Muscle layer of duodenum (tissue), 2 donors: ENCODE measurements around the gene SESN2.

Source experiments
- H3K27ac ChIP-seq: one replicate; pipeline ENCODE4 v1.7.0; 2013; ENCODE audit warnings: mild to moderate bottlenecking, low read length
- H3K27me3 ChIP-seq: one replicate; pipeline ENCODE4 v1.7.0; 2013; ENCODE audit warnings: low read depth, mild to moderate bottlenecking, control low read depth, low read length
- H3K36me3 ChIP-seq, 2 donors: one replicate each; pipeline ENCODE4 v1.7.0; 2013; ENCODE audit warnings: low read length in 2 of 2, control low read depth in 1 of 2, mild to moderate bottlenecking in 1 of 2; ENCODE audit not compliant: insufficient read depth in 2 of 2, control insufficient read depth in 1 of 2
- H3K4me1 ChIP-seq, 2 donors: one replicate each; pipeline ENCODE4 v1.7.0; 2013; ENCODE audit warnings: low read length in 2 of 2, mild to moderate bottlenecking in 2 of 2, control low read depth in 1 of 2, moderate library complexity in 1 of 2; ENCODE audit not compliant: insufficient read depth in 2 of 2, control insufficient read depth in 1 of 2
- H3K4me3 ChIP-seq, 2 donors: one replicate each; pipeline ENCODE4 v1.7.0; 2013; ENCODE audit warnings: low read length in 2 of 2, low read depth in 1 of 2, mild to moderate bottlenecking in 1 of 2
- H3K9me3 ChIP-seq, 2 donors: one replicate each; pipeline ENCODE4 v1.7.0; 2013; ENCODE audit warnings: low read length in 2 of 2, control low read depth in 1 of 2, mild to moderate bottlenecking in 1 of 2; ENCODE audit not compliant: control insufficient read depth in 1 of 2
- donor health status: healthy.

SESN2 gene, protein sequence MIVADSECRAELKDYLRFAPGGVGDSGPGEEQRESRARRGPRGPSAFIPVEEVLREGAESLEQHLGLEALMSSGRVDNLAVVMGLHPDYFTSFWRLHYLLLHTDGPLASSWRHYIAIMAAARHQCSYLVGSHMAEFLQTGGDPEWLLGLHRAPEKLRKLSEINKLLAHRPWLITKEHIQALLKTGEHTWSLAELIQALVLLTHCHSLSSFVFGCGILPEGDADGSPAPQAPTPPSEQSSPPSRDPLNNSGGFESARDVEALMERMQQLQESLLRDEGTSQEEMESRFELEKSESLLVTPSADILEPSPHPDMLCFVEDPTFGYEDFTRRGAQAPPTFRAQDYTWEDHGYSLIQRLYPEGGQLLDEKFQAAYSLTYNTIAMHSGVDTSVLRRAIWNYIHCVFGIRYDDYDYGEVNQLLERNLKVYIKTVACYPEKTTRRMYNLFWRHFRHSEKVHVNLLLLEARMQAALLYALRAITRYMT

DNA sequence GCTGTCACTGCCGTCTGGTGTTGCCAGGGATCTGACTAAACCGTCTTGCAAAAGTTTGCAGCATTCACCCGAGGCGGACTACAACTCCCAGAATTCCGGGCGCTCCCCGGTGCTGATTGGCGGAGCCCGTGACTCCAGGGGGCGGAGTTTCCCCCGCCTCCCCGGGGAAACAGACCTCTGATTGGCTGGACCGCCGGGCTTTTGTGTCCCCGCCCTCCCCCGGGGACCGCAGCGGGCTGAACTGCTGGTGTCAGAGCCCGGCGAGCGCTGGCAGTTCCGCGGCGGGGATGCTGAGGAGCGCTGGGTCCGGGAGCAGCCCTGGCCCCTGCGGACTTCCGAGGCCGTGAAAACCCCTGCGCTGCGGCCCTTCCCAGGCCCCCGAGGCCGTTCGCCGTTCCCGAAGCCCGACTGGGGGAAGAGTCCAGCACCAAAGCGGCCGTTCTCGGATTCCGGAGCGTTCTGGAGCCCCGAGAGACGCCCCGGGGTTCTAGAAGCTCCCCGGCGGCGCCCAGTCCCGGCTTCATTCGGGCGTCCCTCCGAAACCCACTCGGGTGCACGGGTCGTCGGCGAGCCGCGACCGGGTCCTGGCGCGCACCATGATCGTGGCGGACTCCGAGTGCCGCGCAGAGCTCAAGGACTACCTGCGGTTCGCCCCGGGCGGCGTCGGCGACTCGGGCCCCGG lies at the start of gene SESN2:
Gene SESN2, plus strand, starts transcription at position 267 of the 682 bp plus-strand sequence. Its CDS starts 330 bp downstream, at position 597.
- Histone ChIP-seq H3K4me3 (peak within 1 kb of the TSS; percentile 68 to 96), H3K4me1 (peaks cover 14 to 20% of the 10 kb centered on the region in 2 donors), H3K27me3 (no peaks in the 10 kb centered on the region), H3K36me3 (peaks cover 0 to 5% of the 10 kb centered on the region in 2 donors), H3K27ac (peak within 1 kb of the TSS; percentile 60), H3K9me3 (no peaks in the 10 kb centered on the region)

DNA sequence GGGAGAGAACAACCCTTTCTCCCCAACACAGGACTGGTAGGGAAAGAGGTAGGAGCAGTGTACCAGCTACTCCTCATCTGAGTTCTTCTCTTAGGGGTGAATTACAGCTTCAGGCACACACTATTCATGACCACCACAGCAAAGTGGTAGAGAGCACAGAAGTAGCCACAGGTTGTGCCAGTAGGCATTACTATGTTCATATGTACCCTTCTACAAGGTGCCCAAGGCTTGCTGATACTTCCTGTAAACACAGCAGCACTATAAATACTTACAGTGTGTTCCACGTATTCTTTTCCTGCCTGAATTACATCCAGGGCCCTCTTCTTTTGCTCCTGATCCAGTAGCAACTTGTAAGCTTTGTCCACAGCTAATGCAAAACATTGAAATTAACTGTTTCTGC lies 49.6 kb upstream of the SESN2 start:
- no peaks in the 10 kb centered on the region for H3K27me3 ChIP-seq
- no peaks in the 10 kb centered on the region for H3K9me3 ChIP-seq
- H3K4me3 ChIP-seq: no peak overlapping the region
- no peaks in the 10 kb centered on the region for H3K4me1 ChIP-seq
- H3K36me3 ChIP-seq: peaks cover 19 to 38% of the 10 kb centered on the region in 2 donors
- no peak overlapping the region for H3K27ac ChIP-seq

DNA sequence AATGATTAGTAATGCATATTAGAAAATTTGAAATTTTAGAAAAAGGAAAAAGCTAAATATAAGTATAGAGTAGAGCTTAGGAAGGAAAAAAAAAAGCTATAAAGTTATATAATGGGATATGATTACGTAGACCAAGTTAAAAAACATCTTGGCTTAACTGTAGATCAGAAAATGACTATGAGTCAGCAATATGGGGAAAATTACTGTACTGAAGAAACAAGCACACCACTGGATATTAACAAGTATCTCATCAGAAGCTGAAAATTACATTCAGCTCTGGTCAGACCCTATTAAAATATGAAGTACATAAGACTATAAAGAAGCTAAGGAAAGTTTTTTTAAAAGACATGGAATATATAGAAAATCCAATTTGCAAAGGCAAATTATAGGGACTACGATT lies 46.0 kb upstream of the SESN2 start:
- H3K4me3 ChIP-seq: no peak overlapping the region
- peaks cover 19 to 23% of the 10 kb centered on the region in 2 donors for H3K36me3 ChIP-seq
- H3K4me1 ChIP-seq: no peaks in the 10 kb centered on the region
- no peak overlapping the region for H3K27ac ChIP-seq
- no peaks in the 10 kb centered on the region for H3K27me3 ChIP-seq
- H3K9me3 ChIP-seq: no peaks in the 10 kb centered on the region

DNA sequence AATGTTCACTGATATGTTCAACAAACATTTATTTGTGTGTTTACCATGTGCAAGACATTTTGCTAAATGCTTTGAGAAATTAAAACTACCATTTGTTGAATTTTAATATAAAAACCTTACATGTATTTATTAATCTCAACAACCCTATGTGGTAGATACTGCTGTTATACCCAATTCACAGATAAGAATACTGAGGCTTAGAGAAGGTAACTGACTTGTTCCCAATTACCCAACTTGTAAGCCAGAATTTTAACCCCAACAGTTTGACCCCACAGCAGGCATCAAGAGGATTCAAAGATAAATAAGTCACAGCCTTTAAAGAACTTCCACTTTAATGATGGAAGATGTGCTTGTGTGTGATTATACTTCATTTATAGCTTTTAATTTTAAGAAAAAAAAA lies 30.2 kb upstream of the SESN2 start:
- H3K36me3 ChIP-seq: peaks cover 14 to 48% of the 10 kb centered on the region in 2 donors
- no peak overlapping the region for H3K4me3 ChIP-seq
- no peaks in the 10 kb centered on the region for H3K27me3 ChIP-seq
- no peaks in the 10 kb centered on the region for H3K9me3 ChIP-seq
- no peak overlapping the region for H3K27ac ChIP-seq
- H3K4me1 ChIP-seq: peaks cover 0 to 20% of the 10 kb centered on the region in 2 donors

DNA sequence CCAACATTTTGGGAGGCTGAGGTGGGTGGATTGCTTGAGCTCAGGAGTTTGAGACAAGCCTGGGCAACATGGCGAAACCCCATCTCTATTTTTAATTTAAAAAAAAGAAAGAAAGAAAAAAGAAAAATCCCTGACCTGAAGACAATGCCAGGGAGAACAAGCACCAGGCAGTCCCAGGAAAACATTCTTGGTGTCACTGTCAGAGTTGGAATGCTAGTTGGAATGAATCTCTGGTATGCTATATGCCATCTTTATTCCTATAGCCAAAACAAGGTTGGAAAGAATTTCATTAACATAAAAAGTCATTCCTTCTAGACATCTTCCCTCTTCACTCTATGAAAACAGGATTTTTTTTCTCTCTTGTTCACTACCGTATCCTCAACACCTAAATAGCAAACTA lies 29.3 kb upstream of the SESN2 start:
- peaks cover 9 to 42% of the 10 kb centered on the region in 2 donors for H3K36me3 ChIP-seq
- H3K27ac ChIP-seq: no peak overlapping the region
- H3K4me3 ChIP-seq: no peak overlapping the region
- no peaks in the 10 kb centered on the region for H3K9me3 ChIP-seq
- H3K4me1 ChIP-seq: peaks cover 0 to 20% of the 10 kb centered on the region in 2 donors
- H3K27me3 ChIP-seq: no peaks in the 10 kb centered on the region

DNA sequence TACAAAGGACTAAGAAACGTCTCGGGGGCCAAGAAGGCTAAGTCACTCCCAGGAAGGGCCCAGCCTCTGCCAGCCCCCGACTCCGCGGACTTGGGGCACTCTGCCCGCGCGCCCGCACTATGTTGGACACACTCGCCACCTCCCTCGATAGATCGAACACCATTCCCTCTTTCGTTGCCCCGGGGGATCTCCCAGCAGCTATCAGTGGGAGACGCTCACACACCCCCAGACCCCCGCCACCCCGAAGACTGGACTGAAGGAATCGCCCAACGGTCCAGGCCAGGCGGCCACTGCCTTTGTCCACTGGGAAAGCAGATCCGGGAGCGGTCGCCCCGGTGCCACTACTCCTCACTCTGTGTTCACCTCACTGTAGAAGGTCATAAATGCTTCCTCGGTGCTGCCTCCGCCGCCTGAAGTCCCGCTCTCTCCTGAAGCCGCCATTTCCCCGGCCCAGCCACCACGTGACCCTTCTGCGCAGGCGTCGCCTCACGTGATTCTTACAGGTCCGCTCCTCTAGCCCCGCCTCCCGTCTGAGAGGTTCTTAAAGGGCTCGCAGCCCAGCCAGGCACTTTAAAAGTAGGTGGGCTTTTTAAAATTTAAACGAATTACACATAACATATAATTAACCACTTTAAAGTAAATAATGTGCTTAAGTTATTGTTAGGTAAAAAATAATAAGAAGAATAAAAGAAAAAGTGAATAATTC lies 26.6 kb upstream of the SESN2 start, which contains the start of gene DNAJC8:
Gene DNAJC8, minus strand, starts transcription at position 472 of the 706 bp plus-strand sequence. Its CDS starts 31 bp downstream, at position 441.
- Histone ChIP-seq H3K36me3 (peaks cover 10 to 17% of the 10 kb centered on the region in 2 donors), H3K4me3 (peak within 1 kb of the TSS; percentile 97 to 99), H3K27ac (peak within 1 kb of the TSS; percentile 88), H3K9me3 (no peaks in the 10 kb centered on the region), H3K4me1 (peaks cover 10 to 33% of the 10 kb centered on the region in 2 donors), H3K27me3 (no peaks in the 10 kb centered on the region)

DNA sequence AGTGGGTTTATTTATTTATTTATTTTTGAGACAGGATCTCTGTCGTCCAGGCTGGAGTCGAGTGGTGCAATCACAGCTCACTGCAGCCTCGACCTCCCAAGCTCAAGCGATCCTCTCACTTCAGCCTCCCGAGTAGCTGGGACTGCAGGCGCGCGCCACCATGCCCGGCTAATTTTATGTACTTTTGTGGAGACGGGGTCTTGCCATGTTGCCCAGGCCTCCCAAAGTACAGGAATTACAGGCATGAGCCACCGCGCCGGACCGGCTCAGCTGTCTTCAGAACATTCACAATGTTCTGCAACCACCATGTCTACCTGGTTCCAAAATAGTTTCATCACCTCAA lies 26.1 kb upstream of the SESN2 start:
- Histone ChIP-seq H3K4me1 (peaks cover 10 to 34% of the 10 kb centered on the region in 2 donors), H3K27me3 (no peaks in the 10 kb centered on the region), H3K36me3 (peaks cover 11 to 14% of the 10 kb centered on the region in 2 donors), H3K27ac (no peak overlapping the region), H3K9me3 (no peaks in the 10 kb centered on the region), H3K4me3 (peak overlapping the region in 1 of 2 donors; percentile 99)

DNA sequence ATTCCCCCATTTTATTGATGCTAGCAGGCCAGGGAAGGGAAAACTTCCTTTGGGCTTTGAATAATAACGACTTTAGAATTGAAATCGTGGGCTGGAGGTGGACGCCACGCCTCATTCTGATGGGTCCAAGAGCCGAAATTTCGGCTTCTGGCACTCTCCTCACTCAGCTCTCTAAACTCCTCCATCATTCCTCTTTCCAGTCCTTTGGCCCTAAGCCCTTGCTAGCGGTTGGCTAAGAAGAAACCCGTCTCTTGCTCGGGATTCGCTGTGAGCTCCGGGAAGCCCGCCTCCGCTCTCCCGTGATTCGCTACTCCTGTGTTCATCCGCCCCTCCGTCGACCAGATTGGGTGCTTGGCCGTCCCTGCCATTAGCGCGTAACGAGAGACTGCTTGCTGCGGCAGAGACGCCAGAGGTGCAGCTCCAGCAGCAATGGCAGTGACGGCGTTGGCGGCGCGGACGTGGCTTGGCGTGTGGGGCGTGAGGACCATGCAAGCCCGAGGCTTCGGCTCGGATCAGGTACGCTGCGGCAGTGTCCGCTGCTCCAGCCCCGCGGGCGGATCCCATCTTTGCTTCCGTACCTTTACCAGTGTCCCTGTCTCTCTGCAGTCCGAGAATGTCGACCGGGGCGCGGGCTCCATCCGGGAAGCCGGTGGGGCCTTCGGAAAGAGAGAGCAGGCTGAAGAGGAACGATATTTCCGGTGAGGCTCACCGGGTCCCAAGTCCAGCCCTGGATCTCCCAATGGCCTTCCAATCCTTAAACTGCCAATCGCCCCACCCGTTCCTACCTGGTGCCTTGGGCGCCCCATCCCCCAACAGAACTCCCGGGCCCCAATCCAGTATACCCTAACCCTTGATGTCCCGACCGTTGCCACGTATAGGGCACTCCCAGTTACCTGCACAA lies 23.3 kb upstream of the SESN2 start, which contains the start of gene ATP5IF1:
Gene ATP5IF1, plus strand, starts transcription at position 370 of the 901 bp plus-strand sequence. Its CDS starts 60 bp downstream, at position 430.
- Histone ChIP-seq H3K4me1 (peaks cover 10 to 28% of the 10 kb centered on the region in 2 donors), H3K4me3 (peak within 1 kb of the TSS; percentile 87 to 100), H3K27me3 (no peaks in the 10 kb centered on the region), H3K9me3 (no peaks in the 10 kb centered on the region), H3K36me3 (peaks cover 0 to 6% of the 10 kb centered on the region in 2 donors), H3K27ac (peak within 1 kb of the TSS; percentile 78)

DNA sequence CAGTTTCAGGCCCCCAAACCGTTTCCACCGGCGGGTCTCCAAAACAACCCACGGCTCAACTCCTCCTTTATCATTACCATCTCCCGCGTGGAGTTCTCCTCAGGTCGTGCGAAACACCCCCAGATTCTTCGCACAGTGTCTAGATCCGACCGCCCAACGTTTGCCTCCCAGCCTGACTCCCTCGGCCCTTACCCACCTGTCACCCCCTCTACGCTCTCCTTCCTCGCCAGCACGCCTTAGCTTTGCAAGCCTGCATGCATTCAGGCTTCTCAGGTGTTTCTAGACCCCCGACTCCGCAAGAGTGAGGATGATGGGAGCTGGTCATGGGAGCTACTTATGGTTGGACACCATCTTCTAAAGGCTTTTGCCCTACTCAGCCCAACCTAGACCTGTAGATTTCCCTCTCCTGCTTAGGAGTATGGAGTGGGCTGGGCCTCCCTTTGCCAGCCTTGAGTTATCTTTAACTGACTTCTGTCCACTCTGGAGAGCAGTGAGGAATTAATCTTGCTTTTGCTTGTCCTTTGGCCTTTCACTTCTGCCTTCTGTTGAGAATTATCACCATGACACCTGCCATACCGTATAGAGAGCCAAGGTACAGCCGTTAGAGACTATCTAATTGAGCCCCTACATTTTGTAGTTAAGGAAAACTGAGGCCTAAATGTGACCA lies 22.5 kb upstream of the SESN2 start:
- Histone ChIP-seq H3K36me3 (peaks cover 0 to 6% of the 10 kb centered on the region in 2 donors), H3K27ac (peak overlapping the region; percentile 78), H3K4me1 (peaks cover 10 to 20% of the 10 kb centered on the region in 2 donors), H3K4me3 (peak overlapping the region; percentile 87 to 100), H3K9me3 (no peaks in the 10 kb centered on the region), H3K27me3 (no peaks in the 10 kb centered on the region)

DNA sequence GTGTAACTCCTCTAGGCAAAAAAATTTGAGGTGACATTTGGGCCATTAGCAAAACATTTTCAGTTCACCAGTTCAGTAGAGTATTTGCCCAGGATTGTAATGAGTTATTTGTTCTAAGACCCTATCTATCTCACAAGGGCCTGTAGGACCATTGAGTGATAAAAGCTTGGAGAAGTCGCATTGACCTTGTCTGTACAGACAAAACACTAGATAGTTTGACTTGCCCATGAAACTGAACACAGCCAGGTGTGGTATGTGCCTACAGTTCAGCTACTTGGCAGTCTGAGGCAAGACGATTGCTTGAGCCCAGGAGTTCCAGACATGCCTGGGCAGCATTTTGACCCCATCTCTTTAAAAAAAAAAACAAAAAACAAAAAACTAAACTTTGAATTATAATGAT lies 20.3 kb upstream of the SESN2 start:
- Histone ChIP-seq H3K27me3 (no peaks in the 10 kb centered on the region), H3K9me3 (no peaks in the 10 kb centered on the region), H3K4me3 (no peak overlapping the region), H3K27ac (no peak overlapping the region), H3K36me3 (peaks cover 0 to 6% of the 10 kb centered on the region in 2 donors), H3K4me1 (peaks cover 13 to 14% of the 10 kb centered on the region in 2 donors)
